Mesenchymal stem cell (in vitro differentiated cells and primary cell): ENCODE data around the gene ACKR3.

Experiments used
- DNase-seq: peaks from one replicate; pipeline ENCODE4 v3.0.0-alpha.2; 2013
- H2AFZ ChIP-seq: one replicate; pipeline ENCODE4 v1.6.1; 2013; ENCODE audit warnings: low read depth, mild to moderate bottlenecking, control low read depth, inconsistent platforms, low read length, moderate library complexity
- H2AK5ac ChIP-seq: 2 replicates; pipeline ENCODE4 v1.6.1; 2013; ENCODE audit warnings: low read length, moderate library complexity, mild to moderate bottlenecking, inconsistent platforms; ENCODE audit not compliant: severe bottlenecking
- H2BK120ac ChIP-seq: one replicate; pipeline ENCODE4 v1.6.1; 2013; ENCODE audit warnings: low read depth, mild to moderate bottlenecking, inconsistent platforms, low read length, moderate library complexity
- H2BK12ac ChIP-seq, 2 experiments: one replicate each; pipeline ENCODE4 v1.6.1; 2013; ENCODE audit warnings: inconsistent platforms in 2 of 2, low read length in 2 of 2, mild to moderate bottlenecking in 2 of 2, moderate library complexity in 2 of 2, control low read depth in 1 of 2
- H2BK15ac ChIP-seq: one replicate; pipeline ENCODE4 v1.6.1; 2013; ENCODE audit warnings: mild to moderate bottlenecking, low read depth, inconsistent platforms; ENCODE audit not compliant: poor library complexity, severe bottlenecking
- H2BK5ac ChIP-seq: 2 replicates; pipeline ENCODE4 v1.6.1; 2013; ENCODE audit warnings: low read depth, mild to moderate bottlenecking, low read length, control low read depth, inconsistent platforms; ENCODE audit not compliant: poor library complexity, severe bottlenecking
- H3K14ac ChIP-seq, 2 experiments: one replicate each; pipeline ENCODE4 v1.6.1; 2013; ENCODE audit warnings: inconsistent platforms in 2 of 2, low read length in 2 of 2, control low read depth in 1 of 2, mild to moderate bottlenecking in 1 of 2, moderate library complexity in 1 of 2
- H3K18ac ChIP-seq, 2 experiments: one replicate each; pipeline ENCODE4 v1.6.1; 2013; ENCODE audit warnings: inconsistent platforms in 2 of 2, low read length in 2 of 2, control low read depth in 1 of 2, low read depth in 1 of 2, mild to moderate bottlenecking in 1 of 2
- H3K23ac ChIP-seq, 2 experiments: one replicate each; pipeline ENCODE4 v1.6.1; 2013; ENCODE audit warnings: inconsistent platforms in 2 of 2, low read length in 2 of 2, mild to moderate bottlenecking in 2 of 2, moderate library complexity in 2 of 2, control low read depth in 1 of 2
- H3K27ac ChIP-seq: 2 replicates; pipeline ENCODE4 v1.5.1; 2013; ENCODE audit warnings: mild to moderate bottlenecking, moderate library complexity, low read length, control low read depth, inconsistent platforms; ENCODE audit not compliant: poor library complexity, severe bottlenecking
- H3K27me3 ChIP-seq, 2 experiments: 2 replicates each; pipeline versions ENCODE4 v1.6.1 to v1.7.0; 2013; ENCODE audit warnings: low read length in 2 of 2, mild to moderate bottlenecking in 2 of 2, moderate library complexity in 2 of 2, control low read depth in 1 of 2, inconsistent platforms in 1 of 2; ENCODE audit not compliant: control insufficient read depth in 1 of 2, insufficient read depth in 1 of 2
- H3K36me3 ChIP-seq, 2 experiments: 2 replicates each; pipeline versions ENCODE4 v1.6.1 to v1.7.0; 2013; ENCODE audit warnings: low read length in 2 of 2, control low read depth in 1 of 2, inconsistent platforms in 1 of 2, low read depth in 1 of 2, mild to moderate bottlenecking in 1 of 2; ENCODE audit not compliant: insufficient read depth in 2 of 2, control insufficient read depth in 1 of 2
- H3K4ac ChIP-seq, 2 experiments: one replicate each; pipeline ENCODE4 v1.6.1; 2013; ENCODE audit warnings: inconsistent platforms in 2 of 2, low read length in 2 of 2, mild to moderate bottlenecking in 2 of 2, moderate library complexity in 2 of 2, control low read depth in 1 of 2, low read depth in 1 of 2
- H3K4me1 ChIP-seq: 2 replicates; pipeline ENCODE4 v1.6.1; 2013; ENCODE audit warnings: low read depth, low read length, control low read depth; ENCODE audit not compliant: control insufficient read depth, insufficient read depth
- H3K4me2 ChIP-seq: 2 replicates; pipeline ENCODE4 v1.6.1; 2013; ENCODE audit warnings: low read length, mild to moderate bottlenecking, inconsistent platforms; ENCODE audit not compliant: poor library complexity, severe bottlenecking
- H3K4me3 ChIP-seq, 2 experiments: 2 replicates each; pipeline versions ENCODE4 v1.5.1 to v1.7.0; 2013; ENCODE audit warnings: low read length in 2 of 2, mild to moderate bottlenecking in 2 of 2, control low read depth in 1 of 2, low read depth in 1 of 2; ENCODE audit not compliant: insufficient read depth in 1 of 2
- H3K79me1 ChIP-seq: replicated peaks from 2 replicates; pipeline ENCODE4 v1.6.1; 2013; ENCODE audit warnings: mild to moderate bottlenecking, control low read depth, low read length, inconsistent platforms; ENCODE audit not compliant: poor library complexity, severe bottlenecking
- H3K9ac ChIP-seq: 2 replicates; pipeline ENCODE4 v1.7.0; 2013; ENCODE audit warnings: mild to moderate bottlenecking, low read length, moderate library complexity
- H3K9me3 ChIP-seq: 2 replicates; pipeline ENCODE4 v1.7.0; 2013; ENCODE audit warnings: mild to moderate bottlenecking, low read length; ENCODE audit not compliant: control insufficient read depth
- H4K8ac ChIP-seq: one replicate; pipeline ENCODE4 v1.6.1; 2013; ENCODE audit warnings: inconsistent platforms, mild to moderate bottlenecking, low read length, moderate library complexity
- H4K91ac ChIP-seq: one replicate; pipeline ENCODE4 v1.6.1; 2013; ENCODE audit warnings: mild to moderate bottlenecking, low read length, inconsistent platforms
- WGBS: methylation state at CpG from one replicate; pipeline ENCODE4 v1.1.7; 2013; ENCODE audit warnings: mixed read lengths; 5-methylcytosine and 5-hydroxymethylcytosine counted together

ACKR3 gene

GRCh38 chr2:236536727-236537398, 32.8 kb upstream of the ACKR3 start:
- Histone ChIP-seq H3K4ac (no peak overlapping the region), H3K14ac (peak overlapping the region in 1 of 2 experiments; percentile 59), H2BK12ac (no peak overlapping the region), H3K4me1 (peaks cover 14% of the 10 kb centered on the region), H4K8ac (no peak overlapping the region), H2BK5ac (no peak overlapping the region), H3K9ac (no peak overlapping the region), H2BK120ac (no peak overlapping the region), H2AK5ac (peak overlapping the region; percentile 35), H3K4me2 (no peak overlapping the region), H3K27me3 (peaks cover 0 to 18% of the 10 kb centered on the region in 2 experiments), H3K4me3 (no peak overlapping the region), H3K36me3 (no peaks in the 10 kb centered on the region), H3K23ac (peak overlapping the region in 1 of 2 experiments; percentile 89), H2BK15ac (no peak overlapping the region), H3K18ac (no peak overlapping the region), H3K79me1 (no peaks in the 10 kb centered on the region), H2AFZ (no peak overlapping the region), H3K27ac (no peak overlapping the region), H3K9me3 (no peaks in the 10 kb centered on the region), H4K91ac (no peak overlapping the region)
- no peak for DNase-seq
- 74% methylated on average over 6 of the region's 6 CpGs for whole genome bisulfite sequencing

- DNase-seq, result no peak
- Histone ChIP-seq H3K14ac (no peak overlapping the region), H3K9me3 (no peaks in the 10 kb centered on the region), H2BK12ac (no peak overlapping the region), H3K4me2 (no peak overlapping the region), H3K27ac (no peak overlapping the region), H3K9ac (no peak overlapping the region), H4K91ac (no peak overlapping the region), H3K4me1 (peaks cover 14% of the 10 kb centered on the region), H3K4ac (no peak overlapping the region), H3K23ac (no peak overlapping the region), H3K79me1 (no peaks in the 10 kb centered on the region), H2AK5ac (no peak overlapping the region), H2BK120ac (no peak overlapping the region), H3K4me3 (peak overlapping the region in 1 of 2 experiments; percentile 42), H3K36me3 (no peaks in the 10 kb centered on the region), H4K8ac (no peak overlapping the region), H2AFZ (no peak overlapping the region), H3K27me3 (peaks cover 0 to 13% of the 10 kb centered on the region in 2 experiments), H3K18ac (no peak overlapping the region), H2BK5ac (no peak overlapping the region), H2BK15ac (no peak overlapping the region)
- WGBS, result 78% methylated on average over 5 of the region's 5 CpGs
These were observed 31.4 kb upstream of the ACKR3 start for GRCh38 chr2:236538242-236538641.

- Histone ChIP-seq H2BK5ac (no peak overlapping the region), H3K9ac (no peak overlapping the region), H4K91ac (no peak overlapping the region), H3K14ac (no peak overlapping the region), H3K4me2 (no peak overlapping the region), H3K4ac (no peak overlapping the region), H3K27ac (no peak overlapping the region), H3K23ac (no peak overlapping the region), H3K79me1 (no peaks in the 10 kb centered on the region), H3K9me3 (no peaks in the 10 kb centered on the region), H2AK5ac (no peak overlapping the region), H3K4me1 (peaks cover 2% of the 10 kb centered on the region), H4K8ac (no peak overlapping the region), H2BK12ac (no peak overlapping the region), H2BK120ac (no peak overlapping the region), H2AFZ (no peak overlapping the region), H3K4me3 (no peak overlapping the region), H3K27me3 (peaks cover 0 to 9% of the 10 kb centered on the region in 2 experiments), H2BK15ac (no peak overlapping the region), H3K36me3 (no peaks in the 10 kb centered on the region), H3K18ac (no peak overlapping the region)
- no peak for DNase-seq
- 66% methylated on average over 3 of the region's 4 CpGs for WGBS
These were observed 28.5 kb upstream of the ACKR3 start for GRCh38 chr2:236541008-236541562.

- H2BK120ac ChIP-seq, result no peak overlapping the region
- no peaks in the 10 kb centered on the region for H3K36me3 ChIP-seq
- H2BK5ac ChIP-seq, result no peak overlapping the region
- 94% methylated on average over 13 of the region's 13 CpGs for WGBS
- H2AK5ac ChIP-seq, result no peak overlapping the region
- H3K27me3 ChIP-seq, result peaks cover 0 to 4% of the 10 kb centered on the region in 2 experiments
- peaks cover 13% of the 10 kb centered on the region for H3K9me3 ChIP-seq
- no peak overlapping the region for H3K14ac ChIP-seq
- DNase-seq, result no peak
- no peaks in the 10 kb centered on the region for H3K4me1 ChIP-seq
- no peak overlapping the region for H3K23ac ChIP-seq
- no peak overlapping the region for H4K8ac ChIP-seq
- H3K4me2 ChIP-seq, result no peak overlapping the region
- H3K79me1 ChIP-seq, result no peaks in the 10 kb centered on the region
- H2AFZ ChIP-seq, result no peak overlapping the region
- no peak overlapping the region for H3K4me3 ChIP-seq
- H3K4ac ChIP-seq, result no peak overlapping the region
- H2BK12ac ChIP-seq, result no peak overlapping the region
- no peak overlapping the region for H3K18ac ChIP-seq
- H3K9ac ChIP-seq, result no peak overlapping the region
- no peak overlapping the region for H4K91ac ChIP-seq
- H3K27ac ChIP-seq, result no peak overlapping the region
- H2BK15ac ChIP-seq, result no peak overlapping the region
These were observed 25.3 kb upstream of the ACKR3 start for GRCh38 chr2:236544362-236544761.
